Lower lobe of right lung (tissue), 2 donors: Measurements from ENCODE around the gene FAAP100. TPM values are rescaled to one million over a fixed set of nuclear protein-coding genes. Genes with fewer than 3 reads are reported as not detected.

ENCODE experiments used
- ATAC-seq, 2 donors: fragments of 200-7000 bp; cut with Tn5 transposase; one replicate each; pipeline ENCODE4 v1.9.1; 2020 to 2022; ENCODE audit warnings: mild to moderate bottlenecking in 2 of 2, moderate library complexity in 2 of 2
- DNase-seq: peaks from one replicate; pipeline ENCODE4 v3.0.0-alpha.2; 2020
- H3K27ac ChIP-seq: fragments of 200-600 bp; one replicate; pipeline ENCODE4 v1.8.0; 2022
- H3K27me3 ChIP-seq: fragments of 200-600 bp; one replicate; pipeline ENCODE4 v1.8.0; 2022; ENCODE audit warnings: low read depth
- H3K36me3 ChIP-seq: fragments of 200-600 bp; one replicate; pipeline ENCODE4 v1.8.0; 2022; ENCODE audit warnings: mild to moderate bottlenecking
- H3K4me1 ChIP-seq: fragments of 200-600 bp; one replicate; pipeline ENCODE4 v1.8.0; 2022
- H3K4me3 ChIP-seq: fragments of 200-600 bp; one replicate; pipeline ENCODE4 v1.8.0; 2022; ENCODE audit warnings: mild to moderate bottlenecking
- H3K9me3 ChIP-seq: fragments of 200-600 bp; one replicate; pipeline ENCODE4 v1.8.0; 2022
- intact Hi-C: fragments of 100-400 bp; cut with DNase I; formaldehyde crosslinking; loops from one replicate; pipeline ENCODE4 v1.11.0; 2022
- total RNA-seq: library from RNA; stranded (reverse); fragmentation: NEBNext Ultra II Directional; extraction: Animal tissue kit (Norgen Biotek cat#: 25700); gene quantifications from one replicate; pipeline ENCODE4 v1.2.1, GENCODE V29; 2021
- TF ChIP-seq, protein P1 (sequence below): fragments of 200-600 bp; IDR thresholded peaks from one replicate; pipeline ENCODE4 v1.8.0; 2022; ENCODE audit warnings: antibody characterized with exemption, mild to moderate bottlenecking
- donor health status: DM: no; HTN: yes; CAD: no; lungs with severe emphysema.

The FAAP100 gene
- total RNA-seq, 1 donor from 2014 or later = 26.0 TPM

DNA sequence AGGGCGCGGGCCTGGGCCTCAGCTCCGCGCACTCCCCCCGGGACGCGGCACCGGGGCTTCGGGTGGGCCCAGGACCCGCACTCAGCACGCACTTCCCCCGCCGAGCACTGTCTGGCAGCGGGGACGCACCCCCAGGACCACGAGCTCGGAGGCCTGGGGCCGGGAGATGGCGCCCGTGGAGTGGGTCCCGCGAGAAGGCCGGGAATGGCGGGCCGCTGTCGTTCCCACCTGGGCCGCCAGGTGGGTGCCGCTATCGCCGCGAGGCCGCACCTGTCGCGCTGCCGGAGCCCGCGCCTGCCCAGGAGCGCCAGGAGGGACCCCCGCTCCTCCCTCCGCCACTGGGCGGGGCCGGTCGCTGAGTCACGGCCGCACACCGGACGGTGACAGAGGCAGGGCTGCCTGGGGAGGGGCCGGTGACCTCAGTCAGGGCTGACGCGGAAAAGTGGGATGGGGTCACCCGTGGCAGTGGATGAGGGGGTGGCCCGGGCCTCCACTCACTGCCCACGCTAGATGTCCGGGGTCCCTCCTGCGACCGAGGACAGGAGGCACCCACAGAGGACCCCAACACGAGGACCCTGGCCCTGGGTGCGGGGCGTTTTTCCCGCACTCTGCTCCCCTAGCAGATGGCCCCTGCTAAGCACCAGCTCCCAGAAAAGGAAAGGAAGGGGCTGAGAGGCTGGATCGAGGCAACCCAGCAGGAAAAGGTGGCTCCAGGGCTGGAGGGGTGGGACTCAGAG is 32.7 kb downstream of the FAAP100 start:
- H3K27me3 ChIP-seq = peaks cover 28% of the 10 kb centered on the region
- intact Hi-C loops = no loop called here
- no peaks in the 10 kb centered on the region for H3K9me3 ChIP-seq
- DNase-seq = peak; percentile 84
- peak overlapping the region; percentile 70 for H3K27ac ChIP-seq
- peak overlapping the region; percentile 55 for H3K4me3 ChIP-seq
- TF ChIP-seq, protein P1, sequence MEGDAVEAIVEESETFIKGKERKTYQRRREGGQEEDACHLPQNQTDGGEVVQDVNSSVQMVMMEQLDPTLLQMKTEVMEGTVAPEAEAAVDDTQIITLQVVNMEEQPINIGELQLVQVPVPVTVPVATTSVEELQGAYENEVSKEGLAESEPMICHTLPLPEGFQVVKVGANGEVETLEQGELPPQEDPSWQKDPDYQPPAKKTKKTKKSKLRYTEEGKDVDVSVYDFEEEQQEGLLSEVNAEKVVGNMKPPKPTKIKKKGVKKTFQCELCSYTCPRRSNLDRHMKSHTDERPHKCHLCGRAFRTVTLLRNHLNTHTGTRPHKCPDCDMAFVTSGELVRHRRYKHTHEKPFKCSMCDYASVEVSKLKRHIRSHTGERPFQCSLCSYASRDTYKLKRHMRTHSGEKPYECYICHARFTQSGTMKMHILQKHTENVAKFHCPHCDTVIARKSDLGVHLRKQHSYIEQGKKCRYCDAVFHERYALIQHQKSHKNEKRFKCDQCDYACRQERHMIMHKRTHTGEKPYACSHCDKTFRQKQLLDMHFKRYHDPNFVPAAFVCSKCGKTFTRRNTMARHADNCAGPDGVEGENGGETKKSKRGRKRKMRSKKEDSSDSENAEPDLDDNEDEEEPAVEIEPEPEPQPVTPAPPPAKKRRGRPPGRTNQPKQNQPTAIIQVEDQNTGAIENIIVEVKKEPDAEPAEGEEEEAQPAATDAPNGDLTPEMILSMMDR = peak; percentile 68
- peaks cover 50% of the 10 kb centered on the region for H3K4me1 ChIP-seq
- no peaks in the 10 kb centered on the region for H3K36me3 ChIP-seq
- peak; percentile 78 to 79 for ATAC-seq

DNA sequence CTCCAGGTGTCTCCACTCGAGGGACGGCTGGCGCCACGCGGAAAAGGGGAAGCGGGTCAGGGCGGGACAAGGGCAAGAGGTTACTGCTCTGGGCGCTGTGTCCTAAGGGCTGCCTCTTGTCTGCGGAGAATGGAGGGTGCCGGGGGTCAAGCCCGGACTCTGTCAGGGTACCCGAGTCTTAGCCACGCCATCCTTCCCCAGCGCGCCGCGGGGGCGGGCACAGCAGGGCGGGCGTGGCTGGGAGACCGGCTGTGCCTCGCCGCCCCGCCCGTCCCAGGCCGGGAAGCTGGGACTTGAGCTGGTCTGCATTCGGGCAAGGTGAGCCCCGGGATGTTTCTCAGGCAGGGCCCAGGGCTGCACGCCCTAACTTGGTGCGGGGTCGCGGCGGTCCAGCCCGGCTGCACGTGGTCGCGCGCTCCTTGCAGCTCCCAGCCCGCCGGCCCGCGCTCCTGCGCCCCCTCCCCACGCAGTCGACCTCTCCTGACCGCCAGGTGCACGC is 33.3 kb downstream of the FAAP100 start:
- intact Hi-C loops = no loop called here
- Histone ChIP-seq H3K9me3 (no peaks in the 10 kb centered on the region), H3K4me1 (peaks cover 50% of the 10 kb centered on the region), H3K36me3 (no peaks in the 10 kb centered on the region), H3K27me3 (peaks cover 22% of the 10 kb centered on the region), H3K27ac (peak overlapping the region; percentile 70), H3K4me3 (peak overlapping the region; percentile 55)
- DNase-seq = peak; percentile 82
- TF ChIP-seq, protein P1 = no peak
- ATAC-seq = peak; percentile 62 to 70

DNA sequence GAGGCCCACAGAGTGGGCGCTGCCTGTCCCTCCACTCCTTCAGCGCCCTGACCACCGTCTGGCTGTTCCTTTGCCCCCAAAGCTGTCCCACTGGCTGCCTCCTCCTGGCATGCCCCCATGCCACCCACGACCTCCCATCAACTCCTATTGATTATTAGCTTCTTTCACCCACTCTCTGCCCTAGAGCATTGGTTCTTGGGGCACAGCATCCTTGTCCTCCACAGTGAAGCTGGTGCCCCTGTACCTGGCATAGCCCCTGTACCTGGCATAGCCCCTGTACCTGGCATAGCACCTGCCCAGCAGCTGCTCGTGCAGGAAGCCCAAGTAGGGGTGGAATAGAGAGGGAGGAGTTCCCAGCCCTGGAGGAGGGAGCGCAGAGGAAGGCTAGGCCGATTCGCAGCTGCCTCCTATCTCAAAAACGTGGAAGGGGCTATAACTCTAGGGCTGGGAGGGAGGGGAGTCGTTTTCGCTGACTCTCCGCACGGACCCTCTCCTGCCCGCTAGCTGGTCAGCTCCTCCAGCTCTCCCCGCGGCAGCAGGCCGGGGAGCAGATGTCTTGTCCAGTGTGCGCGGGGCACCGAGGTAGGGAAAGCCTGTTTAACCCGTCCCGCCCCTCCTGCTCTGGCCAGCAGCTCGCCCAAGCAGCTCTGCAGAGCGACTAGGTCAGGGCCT is 33.9 kb downstream of the FAAP100 start:
- Histone ChIP-seq H3K4me1 (peaks cover 50% of the 10 kb centered on the region), H3K9me3 (no peaks in the 10 kb centered on the region), H3K27me3 (peaks cover 16% of the 10 kb centered on the region), H3K36me3 (no peaks in the 10 kb centered on the region), H3K27ac (peak overlapping the region; percentile 70), H3K4me3 (peak overlapping the region; percentile 55)
- intact Hi-C loops = no loop called here
- ATAC-seq (no peak), DNase-seq (no peak)
- TF ChIP-seq, protein P1 = no peak

DNA sequence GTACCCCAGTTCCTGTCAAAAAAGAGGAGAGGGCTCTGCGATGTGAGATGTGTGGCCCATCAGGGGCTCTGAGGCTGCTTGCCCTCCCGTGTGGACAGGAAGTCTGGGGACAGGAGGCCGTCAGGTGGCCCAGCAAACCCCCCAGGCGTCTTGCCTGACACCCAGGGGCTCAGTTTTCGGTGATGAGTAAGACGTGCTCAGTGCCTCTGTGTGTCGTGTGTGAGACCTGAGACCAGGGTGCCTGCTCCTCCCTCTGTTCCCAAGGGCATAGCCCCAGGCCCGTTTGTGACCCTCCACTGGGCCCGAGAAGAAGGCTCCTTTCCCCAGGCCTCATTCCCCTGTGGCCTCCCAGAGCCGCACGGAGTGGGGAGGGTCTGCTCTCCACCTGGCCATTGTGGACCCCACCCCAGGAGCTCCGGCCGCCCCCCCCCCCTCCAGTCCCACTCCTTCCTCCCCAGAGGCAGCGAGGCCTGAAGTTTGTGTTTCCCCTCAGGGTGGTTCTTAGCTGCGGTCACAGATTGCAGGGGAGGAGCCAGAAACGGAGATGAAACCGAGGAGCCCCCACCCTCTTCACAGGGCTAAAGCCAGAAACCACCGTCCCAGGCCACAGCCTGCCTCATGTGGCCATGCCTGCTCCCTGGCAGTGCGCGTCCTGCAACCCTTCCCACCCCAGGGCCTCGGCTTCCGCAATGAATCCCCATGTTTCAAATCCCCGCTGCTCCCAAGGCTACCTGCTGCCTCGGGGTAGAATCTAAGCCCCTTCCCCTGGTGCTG is 34.6 kb downstream of the FAAP100 start:
- intact Hi-C loops = no loop called here
- Histone ChIP-seq H3K27me3 (peaks cover 9% of the 10 kb centered on the region), H3K27ac (peak overlapping the region; percentile 70), H3K4me1 (peaks cover 50% of the 10 kb centered on the region), H3K4me3 (peak overlapping the region; percentile 55), H3K36me3 (no peaks in the 10 kb centered on the region), H3K9me3 (no peaks in the 10 kb centered on the region)
- peak; percentile 52 for DNase-seq
- no peak for ATAC-seq
- TF ChIP-seq, protein P1 = no peak

DNA sequence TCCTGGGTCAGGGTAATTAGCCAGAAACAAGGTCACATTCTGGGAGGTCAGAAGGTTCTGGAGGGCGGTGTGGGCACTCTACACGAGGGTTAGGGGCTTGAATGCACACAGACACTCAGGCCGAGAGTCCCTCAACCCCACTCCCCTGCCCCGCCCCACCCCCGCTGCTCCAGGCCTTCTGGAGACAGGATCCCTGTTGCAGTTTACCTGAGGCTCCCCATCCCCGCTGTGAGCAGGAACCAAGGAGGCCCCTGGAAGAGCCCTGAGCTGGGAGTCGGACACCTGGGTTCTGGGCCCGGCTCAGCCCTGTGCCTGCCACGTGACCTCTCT is 35.2 kb downstream of the FAAP100 start:
- TF ChIP-seq, protein P1 = no peak
- DNase-seq (peak; percentile 31), ATAC-seq (no peak)
- Histone ChIP-seq H3K27ac (no peak overlapping the region), H3K27me3 (peaks cover 7% of the 10 kb centered on the region), H3K4me1 (peaks cover 50% of the 10 kb centered on the region), H3K4me3 (peak overlapping the region; percentile 94), H3K36me3 (no peaks in the 10 kb centered on the region), H3K9me3 (no peaks in the 10 kb centered on the region)
- intact Hi-C loops = no loop called here
